ENCODE measurements around the gene SYP. TPM values are rescaled to one million over a fixed set of nuclear protein-coding genes. Genes with fewer than 3 reads are reported as not detected.

SYP gene
- total and polyA plus RNA-seq, 12 donors, result 0.59 to 2.9 (median 1.2) TPM

- intact Hi-C loops (cut with DNase I), result no loop called here
- TF ChIP-seq, protein P1, sequence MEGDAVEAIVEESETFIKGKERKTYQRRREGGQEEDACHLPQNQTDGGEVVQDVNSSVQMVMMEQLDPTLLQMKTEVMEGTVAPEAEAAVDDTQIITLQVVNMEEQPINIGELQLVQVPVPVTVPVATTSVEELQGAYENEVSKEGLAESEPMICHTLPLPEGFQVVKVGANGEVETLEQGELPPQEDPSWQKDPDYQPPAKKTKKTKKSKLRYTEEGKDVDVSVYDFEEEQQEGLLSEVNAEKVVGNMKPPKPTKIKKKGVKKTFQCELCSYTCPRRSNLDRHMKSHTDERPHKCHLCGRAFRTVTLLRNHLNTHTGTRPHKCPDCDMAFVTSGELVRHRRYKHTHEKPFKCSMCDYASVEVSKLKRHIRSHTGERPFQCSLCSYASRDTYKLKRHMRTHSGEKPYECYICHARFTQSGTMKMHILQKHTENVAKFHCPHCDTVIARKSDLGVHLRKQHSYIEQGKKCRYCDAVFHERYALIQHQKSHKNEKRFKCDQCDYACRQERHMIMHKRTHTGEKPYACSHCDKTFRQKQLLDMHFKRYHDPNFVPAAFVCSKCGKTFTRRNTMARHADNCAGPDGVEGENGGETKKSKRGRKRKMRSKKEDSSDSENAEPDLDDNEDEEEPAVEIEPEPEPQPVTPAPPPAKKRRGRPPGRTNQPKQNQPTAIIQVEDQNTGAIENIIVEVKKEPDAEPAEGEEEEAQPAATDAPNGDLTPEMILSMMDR (IDR thresholded peaks at IDR 0.05), result no peak
- Histone ChIP-seq H3K4me1 (peaks cover 0 to 32% (median 11%) of the 10 kb centered on the region in 9 donors), H3K9me3 (peaks cover 0 to 5% (median 0%) of the 10 kb centered on the region in 11 donors), H3K36me3 (peaks cover 0 to 32% (median 0%) of the 10 kb centered on the region in 9 donors), H3K27me3 (no peaks in the 10 kb centered on the region), H3K4me3 (peak within 1 kb of the TSS; percentile 50 to 71 (median 62)), H3K27ac (peak within 1 kb of the TSS; percentile 75 to 95 (median 88))
- 0 to 1% methylated on average over 33 to 46 of the region's 46 CpGs for WGBS, 2 donors
- peak in 1 of 2 donors; percentile 50 for DNase-seq
- ATAC-seq, result peak in 7 of 8 donors; percentile 20 to 53 (median 41)
Measured at GRCh38 chrX:49171752-49172279, 28.2 kb downstream of the SYP start, which contains the start of gene PLP2. Gene PLP2, plus strand, starts transcription at chrX:49171898. Its CDS starts 103 bp downstream, at chrX:49172001.

DNA sequence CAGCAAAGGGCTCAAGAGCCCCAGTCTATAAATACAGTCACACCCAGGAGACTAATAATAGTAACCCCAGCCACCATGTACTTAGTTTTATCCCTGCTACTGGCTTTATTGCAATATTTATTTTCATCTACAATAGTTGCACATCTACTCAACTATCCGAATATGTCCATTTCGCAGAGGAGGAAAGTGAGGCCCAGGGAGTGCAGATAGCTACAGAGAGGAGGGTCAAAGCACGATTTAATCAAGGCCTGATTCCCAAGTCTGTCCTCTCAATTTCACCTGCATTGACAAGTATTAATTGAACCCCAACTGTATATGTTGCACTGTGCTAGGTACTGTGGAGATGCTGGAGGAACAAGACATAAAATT lies 32.3 kb downstream of the SYP start:
- Histone ChIP-seq H3K4me1 (peaks cover 0 to 31% (median 11%) of the 10 kb centered on the region in 9 donors), H3K36me3 (no peaks in the 10 kb centered on the region), H3K27ac (peak overlapping the region; percentile 84 to 96 (median 94)), H3K27me3 (no peaks in the 10 kb centered on the region), H3K9me3 (peaks cover 0 to 5% (median 0%) of the 10 kb centered on the region in 11 donors), H3K4me3 (peak overlapping the region; percentile 21 to 56 (median 49))
- peak in 1 of 8 donors; percentile 11 for ATAC-seq
- intact Hi-C loops (cut with DNase I), result loop anchor here in 1 of 10 donors (5.0 kb wide), 1 partner anchor 45 kb away; the partner anchor contains the start of gene GPKOW
- 58 to 60% methylated on average over 3 of the region's 3 CpGs for WGBS, 2 donors
- TF ChIP-seq, protein P1 (IDR thresholded peaks at IDR 0.05), result no peak
- DNase-seq, result no peak

- ATAC-seq (peak; percentile 48 to 81 (median 74)), DNase-seq (peak; percentile 72 to 74)
- Histone ChIP-seq H3K9me3 (peaks cover 0 to 5% (median 0%) of the 10 kb centered on the region in 11 donors), H3K4me3 (peak overlapping the region; percentile 21 to 56 (median 49)), H3K27me3 (no peaks in the 10 kb centered on the region), H3K4me1 (peaks cover 0 to 29% (median 11%) of the 10 kb centered on the region in 9 donors), H3K36me3 (no peaks in the 10 kb centered on the region), H3K27ac (peak overlapping the region; percentile 84 to 96 (median 94))
- 2 to 3% methylated on average over 34 to 35 of the region's 35 CpGs for WGBS, 2 donors
- intact Hi-C loops (cut with DNase I), result loop anchor here in 1 of 10 donors (5.0 kb wide), 1 partner anchor 45 kb away; the partner anchor contains the start of gene GPKOW
- TF ChIP-seq, protein P1 (IDR thresholded peaks at IDR 0.05), result no peak
Measured at GRCh38 chrX:49166914-49167739, 32.9 kb downstream of the SYP start.
